ENCODE measurements around the gene LZTFL1. TPM values are rescaled to one million over a fixed set of nuclear protein-coding genes. Genes with fewer than 3 reads are reported as not detected.

The LZTFL1 gene
- total RNA-seq, 1 experiment from 2014 or later: 9.1 TPM

DNA sequence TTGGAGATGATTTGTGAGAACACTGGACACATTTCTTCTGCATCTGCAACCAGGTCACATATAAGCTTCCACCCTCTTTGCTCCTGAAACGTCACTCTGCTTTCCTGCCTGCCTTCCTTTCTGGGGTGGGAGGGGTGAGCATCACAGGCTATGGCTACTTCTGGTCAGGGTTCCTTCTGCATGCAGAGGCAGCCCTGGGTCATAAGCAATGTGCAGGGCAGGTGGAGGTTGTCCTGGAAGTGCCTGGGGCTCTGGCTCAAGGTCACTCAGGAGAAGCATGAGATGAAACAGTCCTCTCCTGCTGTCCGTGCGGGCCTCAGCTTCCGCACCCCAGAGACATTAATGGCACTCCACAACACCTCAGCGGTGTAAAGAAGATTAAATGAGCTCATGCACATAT, 60.6 kb downstream of the LZTFL1 start:
- ChIA-PET CTCF (no interaction called here), POLR2A (no interaction called here)
- Mint-ChIP-seq H3K4me1 (ENCODE audit: low read depth, unreplicated experiment) (no peaks in the 10 kb centered on the region), H3K36me3 (ENCODE audit: insufficient read depth, unreplicated experiment) (no peaks in the 10 kb centered on the region), H3K27me3 (ENCODE audit: insufficient read depth, unreplicated experiment) (no peaks in the 10 kb centered on the region), H3K27ac (ENCODE audit: unreplicated experiment) (no peak overlapping the region), H3K9me3 (ENCODE audit: unreplicated experiment) (no peaks in the 10 kb centered on the region), H3K4me3 (ENCODE audit: unreplicated experiment) (no peak overlapping the region)
- intact Hi-C loops (cut with micrococcal nuclease; ENCODE audit: unreplicated experiment): no loop called here
- Histone ChIP-seq H3K4me1 (no peaks in the 10 kb centered on the region), H3K27me3 (replicated peaks; ENCODE audit: control insufficient read depth, insufficient read depth, low read length) (no peaks in the 10 kb centered on the region), H3K36me3 (ENCODE audit: control insufficient read depth, insufficient read depth, low read length) (no peaks in the 10 kb centered on the region), H3K4me3 (ENCODE audit: low read depth, low read length) (no peak overlapping the region), H3K9me3 (no peaks in the 10 kb centered on the region)
- TF ChIP-seq, protein P1, sequence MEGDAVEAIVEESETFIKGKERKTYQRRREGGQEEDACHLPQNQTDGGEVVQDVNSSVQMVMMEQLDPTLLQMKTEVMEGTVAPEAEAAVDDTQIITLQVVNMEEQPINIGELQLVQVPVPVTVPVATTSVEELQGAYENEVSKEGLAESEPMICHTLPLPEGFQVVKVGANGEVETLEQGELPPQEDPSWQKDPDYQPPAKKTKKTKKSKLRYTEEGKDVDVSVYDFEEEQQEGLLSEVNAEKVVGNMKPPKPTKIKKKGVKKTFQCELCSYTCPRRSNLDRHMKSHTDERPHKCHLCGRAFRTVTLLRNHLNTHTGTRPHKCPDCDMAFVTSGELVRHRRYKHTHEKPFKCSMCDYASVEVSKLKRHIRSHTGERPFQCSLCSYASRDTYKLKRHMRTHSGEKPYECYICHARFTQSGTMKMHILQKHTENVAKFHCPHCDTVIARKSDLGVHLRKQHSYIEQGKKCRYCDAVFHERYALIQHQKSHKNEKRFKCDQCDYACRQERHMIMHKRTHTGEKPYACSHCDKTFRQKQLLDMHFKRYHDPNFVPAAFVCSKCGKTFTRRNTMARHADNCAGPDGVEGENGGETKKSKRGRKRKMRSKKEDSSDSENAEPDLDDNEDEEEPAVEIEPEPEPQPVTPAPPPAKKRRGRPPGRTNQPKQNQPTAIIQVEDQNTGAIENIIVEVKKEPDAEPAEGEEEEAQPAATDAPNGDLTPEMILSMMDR (IDR thresholded peaks at IDR 0.05; ENCODE audit: insufficient read depth in 1 of 2, low read depth in 1 of 2, low read length in 1 of 2, severe bottlenecking in 1 of 2, unreplicated experiment in 1 of 2): no peak
- DNase-seq: peak in 1 of 2 experiments; percentile 16
- BruUV-seq (replicated peaks): no TSS peak

GRCh38 chr3:45779746-45780735, 61.9 kb downstream of the LZTFL1 start:
- no TSS peak for BruUV-seq (replicated peaks)
- POLR2A ChIA-PET: no interaction called here
- H3K4me3 ChIP-seq (ENCODE audit: low read depth, low read length): no peak overlapping the region
- Mint-ChIP-seq H3K27me3 (ENCODE audit: insufficient read depth, unreplicated experiment) (no peaks in the 10 kb centered on the region), H3K4me3 (ENCODE audit: unreplicated experiment) (no peak overlapping the region), H3K4me1 (ENCODE audit: low read depth, unreplicated experiment) (no peaks in the 10 kb centered on the region), H3K27ac (ENCODE audit: unreplicated experiment) (no peak overlapping the region), H3K9me3 (ENCODE audit: unreplicated experiment) (no peaks in the 10 kb centered on the region), H3K36me3 (ENCODE audit: insufficient read depth, unreplicated experiment) (no peaks in the 10 kb centered on the region)
- peak in 1 of 2 experiments; percentile 17 for DNase-seq
- TF ChIP-seq, protein P1 (IDR thresholded peaks at IDR 0.05; ENCODE audit: insufficient read depth in 1 of 2, low read depth in 1 of 2, low read length in 1 of 2, severe bottlenecking in 1 of 2, unreplicated experiment in 1 of 2): no peak
- no peaks in the 10 kb centered on the region for H3K4me1 ChIP-seq
- H3K27me3 ChIP-seq (replicated peaks; ENCODE audit: control insufficient read depth, insufficient read depth, low read length): no peaks in the 10 kb centered on the region
- H3K36me3 ChIP-seq (ENCODE audit: control insufficient read depth, insufficient read depth, low read length): no peaks in the 10 kb centered on the region
- H3K9me3 ChIP-seq: no peaks in the 10 kb centered on the region
- CTCF ChIA-PET: no interaction called here
- intact Hi-C loops (cut with micrococcal nuclease; ENCODE audit: unreplicated experiment): no loop called here

- Mint-ChIP-seq H3K27ac (ENCODE audit: unreplicated experiment) (no peak overlapping the region), H3K4me3 (ENCODE audit: unreplicated experiment) (no peak overlapping the region), H3K36me3 (ENCODE audit: insufficient read depth, unreplicated experiment) (no peaks in the 10 kb centered on the region), H3K9me3 (ENCODE audit: unreplicated experiment) (no peaks in the 10 kb centered on the region), H3K4me1 (ENCODE audit: low read depth, unreplicated experiment) (peaks cover 5% of the 10 kb centered on the region), H3K27me3 (ENCODE audit: insufficient read depth, unreplicated experiment) (no peaks in the 10 kb centered on the region)
- no peak overlapping the region for H3K4me3 ChIP-seq (ENCODE audit: low read depth, low read length)
- no peaks in the 10 kb centered on the region for H3K36me3 ChIP-seq (ENCODE audit: control insufficient read depth, insufficient read depth, low read length)
- TF ChIP-seq, protein P1 (IDR thresholded peaks at IDR 0.05; ENCODE audit: insufficient read depth in 1 of 2, low read depth in 1 of 2, low read length in 1 of 2, severe bottlenecking in 1 of 2, unreplicated experiment in 1 of 2): no peak
- peaks cover 9% of the 10 kb centered on the region for H3K4me1 ChIP-seq
- intact Hi-C loops (cut with micrococcal nuclease; ENCODE audit: unreplicated experiment): no loop called here
- no TSS peak for BruUV-seq (replicated peaks)
- H3K27me3 ChIP-seq (replicated peaks; ENCODE audit: control insufficient read depth, insufficient read depth, low read length): no peaks in the 10 kb centered on the region
- H3K9me3 ChIP-seq: no peaks in the 10 kb centered on the region
- peak in 1 of 2 experiments; percentile 21 for DNase-seq
- ChIA-PET CTCF (no interaction called here), POLR2A (no interaction called here)
Observed at GRCh38 chr3:45778761-45779201, 63.1 kb downstream of the LZTFL1 start.
